GM21619 (cell line): Measurements from ENCODE around the gene AQR.

Experiments used
- ATAC-seq: cut with Tn5 transposase; IDR thresholded peaks from one replicate; pipeline ENCODE4 v1.9.1; 2021; ENCODE audit not compliant: unreplicated experiment

AQR gene

GRCh38 chr15:34883633-34884032, 85.9 kb downstream of the AQR start:
- ATAC-seq, result no peak

GRCh38 chr15:34883042-34883441, 86.5 kb downstream of the AQR start:
- ATAC-seq, result no peak

DNA sequence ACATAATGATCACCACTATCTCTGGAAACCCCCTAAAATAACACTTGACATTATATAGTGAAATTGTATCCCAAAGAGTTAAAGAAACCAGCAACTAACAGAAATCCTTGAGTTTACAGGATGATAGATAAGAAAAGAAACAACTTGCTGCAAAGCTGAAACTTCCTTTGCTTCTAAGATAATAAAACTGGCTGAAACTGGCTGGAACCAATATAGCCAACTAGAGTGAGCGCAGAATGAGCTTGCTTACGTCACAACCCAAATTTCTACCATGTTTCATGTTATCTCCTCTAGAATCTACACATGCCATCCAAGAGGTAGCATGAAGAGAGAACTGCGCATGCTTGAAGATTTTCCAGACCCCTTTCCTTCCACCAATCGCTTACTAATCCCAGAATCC, 90.4 kb downstream of the AQR start:
- ATAC-seq, result no peak

- ATAC-seq, result no peak
Measured at GRCh38 chr15:34876640-34877039, 92.9 kb downstream of the AQR start.

DNA sequence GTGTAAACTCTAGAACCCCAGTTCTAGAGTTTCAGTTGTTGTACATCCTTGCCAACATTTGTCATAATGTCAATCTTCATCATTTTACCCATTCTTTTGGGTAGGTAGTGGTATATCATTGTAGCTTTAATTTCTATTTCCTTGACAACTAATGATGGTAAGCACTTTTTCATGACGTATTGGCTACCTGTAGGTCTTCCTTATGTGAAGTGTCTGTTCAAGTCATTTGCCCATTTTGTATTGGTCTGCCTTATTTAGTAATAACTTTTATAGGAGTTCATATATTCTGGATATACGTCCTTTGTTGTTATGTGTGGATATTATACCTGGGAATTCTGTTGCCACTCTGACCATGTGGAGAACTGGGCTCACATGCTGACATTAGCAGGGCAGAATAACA, 100.4 kb downstream of the AQR start:
- no peak for ATAC-seq

GRCh38 chr15:34865531-34865930, 104.0 kb downstream of the AQR start:
- no peak for ATAC-seq

DNA sequence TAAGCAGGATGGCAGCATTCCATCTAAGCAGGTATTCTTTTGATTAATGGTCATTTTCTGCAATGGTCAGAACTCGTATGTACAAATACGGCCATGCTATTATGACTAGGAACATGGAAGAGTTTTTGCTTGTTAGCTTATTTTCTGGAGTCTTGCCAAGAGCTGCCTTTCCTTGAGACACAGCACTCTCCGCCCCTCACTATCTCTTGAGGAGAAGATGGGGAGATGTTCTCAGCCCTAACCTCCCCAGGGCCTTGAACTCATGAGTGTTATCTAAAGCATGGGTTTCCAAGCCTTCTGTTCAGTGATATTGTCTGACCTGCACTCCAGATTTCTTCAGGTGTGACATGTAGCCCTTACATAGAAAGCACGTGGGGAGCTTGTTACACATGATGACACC, 108.3 kb downstream of the AQR start:
- ATAC-seq, result no peak

DNA sequence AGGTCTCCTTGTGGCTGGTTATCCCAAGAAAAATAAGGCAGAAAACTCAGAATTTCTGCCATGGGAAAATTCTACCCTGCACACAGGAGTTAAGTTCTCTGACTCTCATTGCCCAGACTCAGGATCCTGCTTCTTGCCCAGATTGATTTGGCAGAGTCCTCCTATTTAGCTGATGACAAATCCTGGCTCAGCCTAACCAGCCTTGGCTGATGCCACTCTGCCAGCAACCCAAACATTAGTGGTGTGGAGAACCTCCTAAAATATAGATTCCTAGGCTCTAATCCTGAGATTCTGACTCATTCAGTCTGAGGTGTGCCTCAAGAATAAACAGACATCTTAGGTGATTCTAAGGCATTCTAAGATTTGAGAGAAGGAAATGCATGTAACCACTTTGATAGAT, 113.6 kb downstream of the AQR start:
- ATAC-seq, result no peak

DNA sequence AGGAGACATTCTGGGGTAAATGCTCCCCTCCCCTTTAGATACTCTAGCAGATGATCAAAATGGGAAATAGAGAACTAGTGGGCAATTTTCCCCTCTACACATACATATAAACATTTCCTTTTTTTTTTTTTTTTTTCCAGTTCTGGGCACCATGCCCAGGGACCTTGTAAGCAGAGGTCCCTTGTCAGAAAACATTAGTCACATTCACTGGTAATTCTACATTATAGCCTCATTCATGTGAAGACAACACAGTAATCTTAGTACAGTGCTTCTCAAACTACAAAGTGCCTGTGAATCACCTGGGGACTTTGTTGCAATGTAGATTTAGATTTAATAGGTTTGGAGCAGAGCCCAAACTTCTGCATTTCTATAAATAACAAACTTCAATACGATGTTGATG, 114.1 kb downstream of the AQR start:
- no peak for ATAC-seq

DNA sequence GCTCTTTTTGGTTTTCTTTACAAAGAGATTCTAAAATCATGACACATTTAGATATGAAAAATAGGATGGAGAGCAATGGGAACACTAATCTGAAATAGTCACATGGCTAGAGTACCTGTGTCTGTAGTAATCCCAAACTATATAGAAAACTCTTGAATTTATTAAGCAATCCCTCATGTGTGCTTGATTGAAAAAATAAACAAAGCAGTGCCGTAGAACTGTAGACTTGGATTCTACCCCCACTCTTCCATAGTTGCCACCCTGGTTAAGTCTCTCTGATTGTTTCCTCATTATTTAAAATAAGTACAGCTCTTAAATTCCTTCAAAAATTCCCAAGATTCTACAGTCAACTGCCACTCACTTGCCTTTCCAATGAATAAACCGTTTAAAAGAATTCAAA, 115.3 kb downstream of the AQR start:
- ATAC-seq, result no peak

DNA sequence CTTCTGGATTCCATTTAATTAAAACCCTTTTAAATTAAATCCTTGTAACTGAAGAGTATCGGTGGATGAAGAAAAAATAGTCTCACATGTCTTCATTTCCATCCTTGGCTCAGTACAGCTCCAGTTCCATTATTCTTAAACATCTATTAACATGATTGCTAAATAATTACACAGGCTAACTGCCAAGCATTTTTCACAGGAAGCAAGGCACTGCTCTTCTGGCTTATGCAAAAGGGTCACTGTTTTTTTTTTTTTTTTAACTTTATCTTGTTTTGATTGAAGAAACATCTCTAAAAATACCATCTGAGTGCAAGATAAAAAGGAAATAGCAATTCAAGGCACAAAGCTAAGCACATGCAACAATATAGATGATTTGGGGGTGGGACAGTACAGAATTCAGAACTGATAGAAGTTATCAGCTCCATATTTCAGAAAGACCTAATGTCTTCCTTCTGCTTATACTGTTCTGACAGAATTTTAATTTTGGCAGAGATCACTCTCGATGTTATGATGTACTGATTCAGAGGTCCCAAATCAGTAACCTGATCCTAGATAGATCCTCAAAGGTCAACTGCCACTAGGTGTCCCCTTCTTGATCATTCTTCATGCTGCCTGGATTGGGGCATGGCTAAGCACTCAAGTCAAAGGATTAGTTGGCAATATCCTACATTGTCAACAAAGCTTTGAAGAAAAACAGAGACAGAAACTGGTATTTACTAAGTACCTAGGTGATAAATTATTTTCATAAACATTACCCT, 116.4 kb downstream of the AQR start:
- no peak for ATAC-seq

DNA sequence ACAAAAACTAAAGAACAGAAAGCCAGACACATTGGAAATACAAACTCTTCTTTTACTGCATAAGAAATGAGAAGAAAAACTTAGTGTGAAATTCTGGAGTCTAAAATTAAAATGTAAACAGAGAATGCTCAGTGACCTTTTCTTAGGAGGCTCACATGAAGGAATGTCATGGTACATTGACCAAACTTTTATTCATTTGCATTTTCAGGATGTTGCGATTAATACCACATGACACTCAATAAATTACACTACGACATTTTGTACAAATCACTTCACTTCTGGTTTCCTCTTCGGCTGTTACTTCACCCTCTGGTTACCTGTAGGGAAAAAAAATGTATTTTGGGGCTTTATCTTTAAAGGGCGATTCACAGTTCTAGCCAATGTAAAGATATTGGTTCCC, 117.8 kb downstream of the AQR start:
- ATAC-seq, result no peak

GRCh38 chr15:34851007-34851406, 118.5 kb downstream of the AQR start:
- no peak for ATAC-seq

DNA sequence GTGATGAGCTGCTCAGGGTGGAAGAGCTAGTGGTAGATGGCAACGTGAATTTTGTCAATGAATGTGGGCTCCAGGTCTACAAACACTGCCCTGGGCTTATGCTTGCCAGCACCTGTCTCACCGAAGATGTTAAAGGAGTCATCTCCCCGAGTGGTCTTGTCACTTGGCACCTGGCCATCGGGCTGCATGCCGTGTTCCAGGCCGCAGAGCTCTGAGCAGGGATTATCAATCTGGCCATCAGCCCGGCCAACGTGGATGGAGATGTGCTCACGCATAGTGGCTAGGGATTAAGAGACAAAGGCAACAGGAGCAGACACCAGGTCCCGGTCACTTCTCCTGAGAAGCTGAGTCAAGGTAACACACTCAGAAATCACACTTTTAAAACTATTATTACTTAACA, 119.4 kb downstream of the AQR start:
- no peak for ATAC-seq

GRCh38 chr15:34849364-34849959, 120.1 kb downstream of the AQR start:
- ATAC-seq, result no peak

DNA sequence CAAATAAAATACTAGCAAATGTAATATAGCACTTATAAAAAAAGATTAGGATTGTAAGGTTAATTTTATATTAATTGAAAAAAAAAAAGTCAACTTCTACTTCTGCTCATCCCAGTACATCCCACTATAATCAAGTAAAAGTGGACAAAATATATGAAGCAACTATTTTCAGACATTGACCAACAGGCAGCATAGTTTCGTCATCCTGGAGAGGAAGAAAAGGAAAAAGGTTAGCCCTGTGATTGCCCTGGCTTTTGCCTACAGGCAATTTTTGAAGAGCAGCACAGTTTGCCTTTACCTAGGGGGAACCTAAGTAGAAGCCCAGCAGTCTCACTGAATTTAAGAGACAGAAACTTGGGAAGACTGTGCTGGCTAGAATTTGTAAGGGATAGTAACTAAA, 121.9 kb downstream of the AQR start:
- no peak for ATAC-seq

- ATAC-seq, result no peak
Measured at GRCh38 chr15:34841262-34841725, 128.2 kb downstream of the AQR start.

DNA sequence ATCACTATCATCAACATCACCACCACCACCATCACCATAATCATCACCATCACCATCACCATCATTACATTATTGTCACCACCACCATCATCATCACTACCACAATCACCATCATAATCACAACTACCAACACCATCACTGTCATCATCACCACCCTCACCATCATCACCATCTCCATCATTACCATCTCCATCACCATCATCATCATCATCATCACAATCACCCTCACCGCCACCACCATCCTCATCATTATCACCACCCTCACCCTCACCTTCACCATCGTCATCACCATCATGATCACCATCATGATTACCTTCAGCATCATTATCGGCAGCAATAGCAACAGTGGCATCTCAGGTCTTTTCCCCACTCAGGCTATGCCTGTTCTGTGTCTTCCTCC, 131.3 kb downstream of the AQR start:
- no peak for ATAC-seq

DNA sequence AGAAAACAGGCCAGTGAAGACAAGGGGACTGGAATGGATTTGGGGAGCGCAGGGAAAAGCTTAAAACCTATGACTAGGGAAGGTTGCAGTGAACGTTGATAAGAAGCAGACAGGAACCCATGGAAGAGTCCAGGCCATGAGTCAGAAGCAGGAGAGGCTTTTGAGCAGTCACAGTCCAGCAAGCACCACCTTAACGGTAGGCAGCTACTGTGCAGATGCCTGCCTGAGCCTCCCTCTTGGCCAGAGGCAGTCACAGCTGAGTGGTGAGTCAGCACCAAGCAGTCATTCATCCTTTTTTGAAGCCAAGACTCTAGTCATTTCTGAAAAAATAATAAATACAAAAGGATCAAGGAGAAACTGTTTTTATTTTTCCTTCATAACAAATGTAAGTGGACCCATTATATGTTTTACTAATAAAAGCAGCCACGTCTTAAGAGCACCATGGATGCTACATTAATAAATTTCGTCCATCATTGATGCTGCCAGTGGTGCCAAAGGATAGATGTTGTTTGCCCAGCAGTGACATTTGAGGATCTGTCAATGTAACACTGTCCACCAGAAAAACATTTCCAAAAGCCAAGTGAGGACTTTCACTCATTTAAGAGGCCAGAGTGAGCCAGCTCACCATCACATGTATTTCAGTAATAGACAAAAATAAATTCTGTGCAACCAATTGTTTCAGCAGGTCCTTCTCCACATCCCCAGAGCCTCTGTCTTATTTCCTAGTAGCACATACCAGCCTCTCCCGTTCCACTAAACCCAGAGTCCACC, 132.1 kb downstream of the AQR start:
- no peak for ATAC-seq

DNA sequence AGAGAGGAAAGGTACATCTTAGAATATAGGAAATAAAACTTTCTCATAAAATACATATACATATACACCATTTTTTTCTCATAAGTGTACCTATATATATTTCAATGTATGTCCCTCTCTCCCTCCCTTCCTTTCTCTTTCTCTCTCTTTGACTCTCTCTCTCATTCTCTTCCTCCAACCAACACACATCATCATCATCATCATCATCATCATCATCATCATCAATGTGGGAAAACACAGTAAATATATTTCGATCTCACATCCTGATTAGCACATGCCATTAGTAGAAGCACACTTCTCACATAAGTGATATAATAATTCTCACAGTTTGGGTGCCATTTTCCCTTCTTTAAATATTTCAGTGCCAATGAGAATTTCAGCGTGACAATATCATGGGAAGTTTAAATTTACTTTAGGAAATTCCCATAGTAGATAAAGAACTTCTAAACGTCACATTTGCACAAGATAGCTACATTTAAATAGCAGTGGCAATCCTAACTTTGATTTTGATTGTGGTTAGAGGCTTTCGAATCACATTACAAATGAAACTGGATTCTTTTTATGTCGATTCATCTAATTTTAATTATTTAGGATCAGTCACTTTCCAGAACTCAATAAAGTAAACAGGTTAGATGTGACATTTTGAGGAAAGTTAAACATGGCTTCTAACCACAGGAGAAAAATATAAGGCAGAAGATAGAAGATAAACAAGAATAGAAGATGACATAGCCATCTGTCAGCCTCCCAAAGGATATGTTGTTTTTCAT, 141.2 kb downstream of the AQR start:
- no peak for ATAC-seq

DNA sequence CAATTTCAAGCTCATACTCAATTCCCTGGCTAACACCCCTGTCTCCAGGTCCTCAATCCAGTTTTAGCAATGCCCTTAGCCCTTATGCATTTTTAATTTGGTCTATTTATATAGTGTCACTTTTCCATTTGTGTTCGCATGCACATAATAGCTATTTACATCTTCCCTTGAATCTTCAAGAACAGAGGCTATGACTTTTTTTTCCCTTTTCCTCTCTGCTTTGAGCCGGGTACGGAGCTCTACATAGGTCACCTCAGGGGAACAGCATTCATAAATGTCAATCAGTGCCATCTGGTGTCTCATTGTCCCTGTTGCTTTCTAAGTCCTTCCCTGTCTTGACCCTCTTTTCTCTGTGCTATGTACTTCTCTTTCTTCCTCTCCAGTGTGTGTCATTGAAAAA, 147.7 kb downstream of the AQR start:
- no peak for ATAC-seq
